Measurements from ENCODE around the gene WASHC4.

WASHC4 gene

DNA sequence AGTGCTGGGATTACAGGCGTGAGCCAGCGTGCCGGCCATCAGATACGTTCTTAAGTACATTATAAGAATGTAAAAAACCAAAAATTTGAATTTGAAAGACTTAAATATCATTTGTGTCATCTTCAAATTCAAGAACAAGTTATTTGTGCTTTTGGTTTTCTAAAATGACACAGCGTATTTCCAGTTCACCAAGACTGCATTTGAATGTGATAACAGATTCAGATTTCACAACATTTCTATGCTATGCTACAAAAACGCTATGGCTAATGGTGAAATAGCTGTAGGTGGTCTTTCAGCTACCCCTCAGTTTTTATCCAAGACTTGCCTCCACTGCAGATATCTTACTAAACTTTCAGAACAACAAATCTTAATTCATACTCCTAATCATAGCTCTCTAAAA, 81.8 kb downstream of the WASHC4 start:
- Histone ChIP-seq H3K4me3 (ENCODE audit: low read length) (no peak overlapping the region), H2AFZ (ENCODE audit: low read depth, low read length) (no peak overlapping the region), H3K4me1 (ENCODE audit: insufficient read depth, low read length) (no peaks in the 10 kb centered on the region), H3K9me3 (ENCODE audit: low read length) (peaks cover 14% of the 10 kb centered on the region), H3K27me3 (ENCODE audit: insufficient read depth, low read length) (no peaks in the 10 kb centered on the region), H3K36me3 (ENCODE audit: insufficient read depth, low read length) (peaks cover 78% of the 10 kb centered on the region)

DNA sequence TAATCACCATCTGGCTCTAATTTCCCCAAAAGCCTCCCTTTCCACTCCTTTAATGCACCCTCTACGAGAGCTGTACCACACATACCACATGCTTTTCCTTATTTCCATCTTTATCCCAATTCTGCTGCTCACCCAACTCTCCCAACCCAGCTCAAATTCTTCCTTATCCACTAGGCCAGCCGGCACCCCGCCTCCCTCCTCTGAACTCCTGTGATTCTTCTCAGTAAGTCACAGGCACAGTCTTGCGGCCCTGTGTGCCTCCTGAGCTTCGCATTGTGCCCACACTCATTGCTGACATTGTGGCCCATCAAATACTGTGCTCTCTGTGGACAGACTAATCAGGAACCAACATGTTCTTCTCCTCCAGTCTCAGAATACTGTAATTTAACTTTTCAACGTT, 83.0 kb downstream of the WASHC4 start:
- no peaks in the 10 kb centered on the region for H3K4me1 ChIP-seq (ENCODE audit: insufficient read depth, low read length)
- H3K4me3 ChIP-seq (ENCODE audit: low read length), result no peak overlapping the region
- H3K36me3 ChIP-seq (ENCODE audit: insufficient read depth, low read length), result peaks cover 73% of the 10 kb centered on the region
- no peaks in the 10 kb centered on the region for H3K27me3 ChIP-seq (ENCODE audit: insufficient read depth, low read length)
- H2AFZ ChIP-seq (ENCODE audit: low read depth, low read length), result no peak overlapping the region
- peaks cover 5% of the 10 kb centered on the region for H3K9me3 ChIP-seq (ENCODE audit: low read length)

DNA sequence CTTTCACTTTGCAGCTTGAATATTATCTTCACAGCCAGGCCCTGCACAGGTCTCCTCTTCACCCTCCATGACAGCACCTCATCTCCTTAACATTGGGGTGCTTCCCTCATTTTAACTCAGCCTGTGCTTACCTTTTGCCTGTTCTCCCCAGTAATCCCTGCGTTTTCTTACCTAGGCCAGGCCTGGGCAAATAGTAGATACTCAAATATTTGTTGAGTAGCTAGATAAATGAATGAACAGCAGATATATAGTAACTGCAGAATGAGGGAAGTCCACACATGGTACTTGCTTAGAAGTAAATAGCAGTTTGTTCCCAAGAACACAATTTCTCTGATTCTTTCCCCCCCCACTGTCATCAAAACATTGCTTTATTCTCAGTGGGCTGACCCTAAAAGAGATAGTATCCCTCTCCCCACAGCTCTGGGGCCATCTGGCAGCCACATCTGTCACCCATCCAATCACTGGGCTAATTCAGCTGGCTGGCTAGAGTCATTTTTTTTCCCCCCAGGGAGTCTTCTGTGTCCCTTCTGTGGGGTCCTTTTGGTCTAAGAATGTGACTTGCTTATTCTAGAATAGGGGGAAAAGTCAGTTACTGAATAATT, 85.2 kb downstream of the WASHC4 start:
- Histone ChIP-seq H3K36me3 (ENCODE audit: insufficient read depth, low read length) (peaks cover 68% of the 10 kb centered on the region), H3K4me1 (ENCODE audit: insufficient read depth, low read length) (no peaks in the 10 kb centered on the region), H2AFZ (ENCODE audit: low read depth, low read length) (no peak overlapping the region), H3K9me3 (ENCODE audit: low read length) (peaks cover 2% of the 10 kb centered on the region), H3K27me3 (ENCODE audit: insufficient read depth, low read length) (no peaks in the 10 kb centered on the region), H3K4me3 (ENCODE audit: low read length) (no peak overlapping the region)

DNA sequence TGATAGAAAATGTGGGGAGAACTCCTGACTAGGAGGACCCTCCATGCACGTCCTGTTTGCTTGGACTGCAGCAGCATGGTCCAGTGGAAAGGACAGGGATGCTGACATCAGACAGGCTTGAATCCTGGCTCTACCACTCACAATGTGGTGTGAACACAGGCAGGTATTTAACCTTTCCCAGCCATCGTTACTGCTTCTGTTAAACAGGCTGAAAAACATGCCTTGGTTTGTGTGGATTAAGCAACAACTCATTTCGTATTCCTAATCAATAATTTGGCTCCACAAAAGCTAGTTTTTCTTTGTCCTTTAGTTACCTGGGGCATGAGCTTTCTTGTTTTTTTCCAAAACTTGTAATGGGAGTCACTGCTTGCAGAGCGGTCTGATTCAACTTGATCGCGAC, 87.4 kb downstream of the WASHC4 start:
- Histone ChIP-seq H3K36me3 (ENCODE audit: insufficient read depth, low read length) (peaks cover 66% of the 10 kb centered on the region), H3K9me3 (ENCODE audit: low read length) (no peaks in the 10 kb centered on the region), H3K4me3 (ENCODE audit: low read length) (no peak overlapping the region), H2AFZ (ENCODE audit: low read depth, low read length) (no peak overlapping the region), H3K4me1 (ENCODE audit: insufficient read depth, low read length) (no peaks in the 10 kb centered on the region), H3K27me3 (ENCODE audit: insufficient read depth, low read length) (no peaks in the 10 kb centered on the region)

DNA sequence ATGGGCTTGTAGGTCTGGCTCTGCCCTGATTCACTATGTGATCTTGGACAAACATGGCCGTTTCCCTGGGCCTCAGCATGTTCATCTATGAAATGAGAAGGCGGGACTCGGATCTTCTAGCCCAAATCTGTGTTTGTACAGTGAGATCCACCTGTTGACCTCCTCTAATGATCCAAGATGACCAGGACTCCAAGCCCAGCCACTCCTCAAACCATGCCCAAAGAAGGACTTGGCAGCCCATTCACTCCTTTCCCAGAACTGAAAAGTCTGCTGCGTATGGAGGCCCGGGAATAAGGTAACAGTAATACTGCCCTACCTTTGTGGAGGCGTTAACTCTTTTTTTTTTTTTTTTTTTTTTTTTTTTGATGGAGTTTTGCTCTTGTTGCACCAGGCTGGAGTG, 88.6 kb downstream of the WASHC4 start:
- H3K36me3 ChIP-seq (ENCODE audit: insufficient read depth, low read length), result peaks cover 72% of the 10 kb centered on the region
- H3K27me3 ChIP-seq (ENCODE audit: insufficient read depth, low read length), result no peaks in the 10 kb centered on the region
- no peaks in the 10 kb centered on the region for H3K9me3 ChIP-seq (ENCODE audit: low read length)
- H3K4me1 ChIP-seq (ENCODE audit: insufficient read depth, low read length), result no peaks in the 10 kb centered on the region
- H2AFZ ChIP-seq (ENCODE audit: low read depth, low read length), result no peak overlapping the region
- no peak overlapping the region for H3K4me3 ChIP-seq (ENCODE audit: low read length)

DNA sequence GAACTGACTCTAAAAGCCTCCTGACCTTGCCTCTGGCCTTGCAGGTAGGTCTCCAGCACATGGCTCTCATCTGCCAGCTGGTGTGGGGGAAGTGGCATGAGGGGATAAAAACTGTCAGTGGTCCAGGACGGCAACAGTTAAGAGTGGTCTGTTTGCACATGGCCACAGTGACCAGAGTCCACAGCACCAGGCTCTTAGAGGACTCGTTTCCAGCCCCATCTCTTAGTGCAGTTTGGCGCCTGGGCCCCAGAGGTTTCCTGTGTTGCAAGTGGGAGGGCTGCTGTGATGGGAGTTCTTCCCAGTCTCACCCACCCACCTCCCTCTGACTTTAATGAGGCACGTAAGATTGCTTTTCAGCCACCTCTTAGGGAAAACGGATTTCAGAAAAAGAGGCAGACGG, 91.4 kb downstream of the WASHC4 start:
- H3K4me1 ChIP-seq (ENCODE audit: insufficient read depth, low read length), result no peaks in the 10 kb centered on the region

DNA sequence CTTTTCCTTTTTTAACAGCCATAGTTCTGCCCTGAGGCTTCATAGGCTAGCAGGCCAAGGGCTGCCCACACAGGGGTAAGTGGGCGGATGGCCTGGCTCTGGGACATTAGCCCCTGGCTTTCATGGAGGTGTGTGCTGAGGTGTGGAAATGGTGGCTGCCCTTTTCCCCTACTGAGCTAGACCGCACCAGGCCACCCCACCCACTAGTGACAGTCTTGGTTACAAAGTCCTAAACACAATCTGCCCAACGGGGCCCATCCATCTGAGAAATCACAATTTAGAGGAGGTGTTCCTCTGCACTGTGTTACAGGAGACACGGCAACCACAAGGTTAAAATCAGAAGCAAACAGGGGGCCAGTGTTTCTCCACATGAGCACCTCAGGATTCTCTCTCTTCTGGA, 92.9 kb downstream of the WASHC4 start:
- Histone ChIP-seq H2AFZ (ENCODE audit: low read depth, low read length) (no peak overlapping the region), H3K27me3 (ENCODE audit: insufficient read depth, low read length) (no peaks in the 10 kb centered on the region), H3K4me1 (ENCODE audit: insufficient read depth, low read length) (no peaks in the 10 kb centered on the region), H3K36me3 (ENCODE audit: insufficient read depth, low read length) (peaks cover 79% of the 10 kb centered on the region), H3K9me3 (ENCODE audit: low read length) (no peaks in the 10 kb centered on the region), H3K4me3 (ENCODE audit: low read length) (no peak overlapping the region)

More for the DNA sequence above, 91.4 kb downstream of the WASHC4 start:
- peaks cover 73% of the 10 kb centered on the region for H3K36me3 ChIP-seq (ENCODE audit: insufficient read depth, low read length)
- H3K4me3 ChIP-seq (ENCODE audit: low read length), result no peak overlapping the region
- H3K9me3 ChIP-seq (ENCODE audit: low read length), result no peaks in the 10 kb centered on the region
- no peak overlapping the region for H2AFZ ChIP-seq (ENCODE audit: low read depth, low read length)
- H3K27me3 ChIP-seq (ENCODE audit: insufficient read depth, low read length), result no peaks in the 10 kb centered on the region

DNA sequence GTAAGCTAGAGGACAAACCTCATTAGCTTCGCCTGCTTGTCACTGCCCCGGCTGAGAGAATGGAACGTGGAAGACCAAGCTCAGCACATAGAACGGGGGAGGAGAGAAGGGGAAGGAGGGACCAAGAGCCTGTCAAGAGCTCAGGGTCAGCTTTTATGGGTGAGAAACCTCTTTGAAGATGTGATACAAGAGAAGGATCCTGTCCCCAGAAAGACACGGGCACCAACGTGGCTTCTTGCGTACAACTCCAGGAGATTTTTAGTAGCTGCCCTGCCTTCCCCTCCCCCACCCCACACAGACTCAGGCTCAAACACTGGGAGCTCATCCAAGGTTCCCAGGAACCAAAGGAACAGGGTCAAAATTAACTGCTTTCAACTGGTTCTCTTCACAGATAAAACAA, 93.8 kb downstream of the WASHC4 start:
- no peak overlapping the region for H3K4me3 ChIP-seq (ENCODE audit: low read length)
- H3K36me3 ChIP-seq (ENCODE audit: insufficient read depth, low read length), result peaks cover 85% of the 10 kb centered on the region
- H3K4me1 ChIP-seq (ENCODE audit: insufficient read depth, low read length), result no peaks in the 10 kb centered on the region
- no peak overlapping the region for H2AFZ ChIP-seq (ENCODE audit: low read depth, low read length)
- no peaks in the 10 kb centered on the region for H3K27me3 ChIP-seq (ENCODE audit: insufficient read depth, low read length)
- no peaks in the 10 kb centered on the region for H3K9me3 ChIP-seq (ENCODE audit: low read length)

DNA sequence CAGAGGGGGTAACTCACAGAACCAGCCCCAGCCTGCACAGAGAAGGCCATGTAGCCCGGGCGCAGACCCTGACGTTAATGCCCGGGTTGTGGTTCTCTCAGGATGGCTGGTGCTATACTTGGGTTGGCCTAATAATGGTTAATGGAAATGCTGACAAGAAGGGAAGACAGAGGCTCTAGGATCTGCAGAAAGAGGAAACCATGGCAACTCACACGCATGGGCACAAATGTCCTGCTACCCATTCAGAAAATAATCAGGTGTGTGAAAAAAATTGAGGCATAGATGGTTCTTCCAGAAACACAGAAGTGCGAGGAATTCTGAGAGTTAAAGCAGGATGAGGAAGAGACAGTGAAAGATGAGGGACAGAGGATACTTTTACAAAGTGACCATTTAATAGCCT, 94.7 kb downstream of the WASHC4 start:
- no peak overlapping the region for H3K4me3 ChIP-seq (ENCODE audit: low read length)
- no peaks in the 10 kb centered on the region for H3K27me3 ChIP-seq (ENCODE audit: insufficient read depth, low read length)

DNA sequence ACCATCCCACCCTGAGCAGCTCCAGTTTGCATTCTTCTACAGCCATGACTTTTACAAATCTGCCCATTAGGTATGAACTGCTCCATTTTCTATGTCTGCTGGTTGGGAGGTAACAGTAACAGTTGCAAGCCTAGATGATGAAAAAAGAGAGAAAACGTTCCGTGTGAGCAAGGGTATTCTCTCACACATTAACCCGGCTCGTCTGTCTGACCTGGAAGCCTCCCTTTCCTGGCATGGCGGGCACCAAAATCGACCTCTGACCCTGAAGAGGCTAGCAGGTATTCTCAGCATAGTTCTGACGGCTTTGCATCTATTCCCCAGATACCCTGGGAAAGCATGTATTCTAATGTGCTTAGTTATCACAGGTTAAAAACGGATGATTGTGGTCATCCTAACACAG, 96.6 kb downstream of the WASHC4 start:
- H3K4me3 ChIP-seq (ENCODE audit: low read length), result no peak overlapping the region
- no peaks in the 10 kb centered on the region for H3K27me3 ChIP-seq (ENCODE audit: insufficient read depth, low read length)
- H2AFZ ChIP-seq (ENCODE audit: low read depth, low read length), result no peak overlapping the region
- H3K4me1 ChIP-seq (ENCODE audit: insufficient read depth, low read length), result no peaks in the 10 kb centered on the region
- H3K9me3 ChIP-seq (ENCODE audit: low read length), result no peaks in the 10 kb centered on the region
- H3K36me3 ChIP-seq (ENCODE audit: insufficient read depth, low read length), result peaks cover 87% of the 10 kb centered on the region

More for the DNA sequence above, 94.7 kb downstream of the WASHC4 start:
- H3K36me3 ChIP-seq (ENCODE audit: insufficient read depth, low read length), result peaks cover 88% of the 10 kb centered on the region
- H2AFZ ChIP-seq (ENCODE audit: low read depth, low read length), result no peak overlapping the region
- no peaks in the 10 kb centered on the region for H3K9me3 ChIP-seq (ENCODE audit: low read length)
- no peaks in the 10 kb centered on the region for H3K4me1 ChIP-seq (ENCODE audit: insufficient read depth, low read length)

DNA sequence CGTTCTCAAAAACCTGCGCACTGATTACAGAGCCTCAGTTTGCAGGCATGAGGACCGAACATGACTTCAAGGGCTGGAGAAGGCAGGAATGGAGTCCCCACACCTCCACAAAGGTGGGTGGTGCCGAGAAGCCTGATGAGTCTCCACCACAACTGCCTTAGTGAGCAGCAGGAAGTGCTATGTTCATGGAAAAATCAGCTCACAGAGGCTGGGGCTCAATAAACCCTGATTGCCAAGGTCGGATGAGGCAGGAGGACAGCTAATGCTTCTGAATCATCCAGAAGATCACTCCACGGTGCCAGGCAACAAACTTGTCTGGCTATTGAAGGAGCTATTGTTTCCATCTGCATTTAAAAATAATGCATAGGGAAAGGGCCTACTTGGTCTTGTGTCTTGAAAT, 97.4 kb downstream of the WASHC4 start:
- no peaks in the 10 kb centered on the region for H3K9me3 ChIP-seq (ENCODE audit: low read length)
- H3K36me3 ChIP-seq (ENCODE audit: insufficient read depth, low read length), result peaks cover 85% of the 10 kb centered on the region
- H3K4me1 ChIP-seq (ENCODE audit: insufficient read depth, low read length), result no peaks in the 10 kb centered on the region
- no peaks in the 10 kb centered on the region for H3K27me3 ChIP-seq (ENCODE audit: insufficient read depth, low read length)
- no peak overlapping the region for H3K4me3 ChIP-seq (ENCODE audit: low read length)
- no peak overlapping the region for H2AFZ ChIP-seq (ENCODE audit: low read depth, low read length)

DNA sequence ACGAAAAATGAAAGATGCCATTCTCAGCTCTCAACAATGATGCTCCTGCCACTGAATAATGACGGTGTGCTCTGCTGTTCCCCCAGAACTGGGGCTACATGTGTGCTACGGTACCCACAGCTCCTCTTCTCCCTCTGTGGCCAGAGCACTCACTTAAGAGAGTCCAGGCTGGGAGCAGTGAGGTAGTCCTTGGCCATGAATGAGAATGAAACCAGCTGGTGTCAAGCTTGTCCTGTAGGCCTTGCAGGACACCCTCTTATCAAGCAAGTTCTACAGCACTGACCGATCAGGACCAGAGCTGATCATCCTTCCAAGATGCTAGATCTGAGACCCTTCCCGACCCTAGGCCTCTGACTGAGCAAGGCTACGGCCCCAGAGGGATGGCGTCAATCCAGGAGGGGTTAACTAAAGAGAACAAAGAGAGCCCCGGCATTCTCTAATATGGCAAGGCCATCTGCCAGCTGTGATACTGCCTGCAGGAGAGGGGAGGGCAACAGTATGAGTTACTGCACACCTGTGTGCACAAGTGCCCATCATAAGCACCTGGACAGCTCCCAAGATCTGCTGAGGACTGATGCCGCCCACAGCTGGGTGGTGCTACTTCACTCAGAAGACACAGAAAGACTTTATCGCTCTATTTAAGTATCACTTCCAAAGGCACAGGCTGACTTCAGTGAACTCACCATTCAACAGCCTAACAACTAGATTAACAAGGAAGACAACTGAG, 98.0 kb downstream of the WASHC4 start:
- Histone ChIP-seq H3K36me3 (ENCODE audit: insufficient read depth, low read length) (peaks cover 84% of the 10 kb centered on the region), H3K4me3 (ENCODE audit: low read length) (no peak overlapping the region), H3K27me3 (ENCODE audit: insufficient read depth, low read length) (no peaks in the 10 kb centered on the region), H2AFZ (ENCODE audit: low read depth, low read length) (no peak overlapping the region), H3K4me1 (ENCODE audit: insufficient read depth, low read length) (no peaks in the 10 kb centered on the region), H3K9me3 (ENCODE audit: low read length) (no peaks in the 10 kb centered on the region)

DNA sequence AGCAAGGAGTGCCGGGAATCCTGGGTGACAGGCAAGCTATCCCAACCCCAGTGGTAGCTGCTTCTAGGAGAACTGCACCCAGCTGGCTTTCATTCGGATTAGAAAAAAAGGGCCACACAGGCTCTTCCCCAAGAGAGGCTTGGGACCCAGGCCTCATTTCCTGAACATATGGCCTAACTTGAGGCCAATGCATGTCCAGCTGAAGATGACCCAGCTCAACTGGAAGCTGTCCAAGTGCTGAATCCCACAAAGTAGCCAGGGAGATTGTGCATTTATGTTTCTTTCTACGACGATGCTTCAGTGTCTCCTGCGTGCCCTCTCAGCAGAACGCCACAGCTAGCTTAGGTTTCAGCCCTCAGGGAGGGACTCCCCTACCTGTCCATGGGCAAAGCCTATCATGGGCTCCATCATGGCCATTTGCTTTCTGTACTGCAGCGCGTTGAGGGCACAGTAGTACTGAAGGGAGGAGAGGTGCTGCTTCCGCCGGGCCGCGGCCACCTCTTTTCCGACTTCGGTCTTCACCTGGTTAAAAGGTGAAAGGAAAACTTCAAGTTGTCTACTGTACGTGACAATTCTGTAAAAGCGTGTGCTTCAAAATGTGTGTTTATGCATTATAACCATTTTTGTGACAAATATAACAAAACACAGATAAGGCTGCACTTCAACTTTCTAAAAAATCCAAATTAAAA, 99.3 kb downstream of the WASHC4 start:
- Histone ChIP-seq H3K27me3 (ENCODE audit: insufficient read depth, low read length) (no peaks in the 10 kb centered on the region), H3K4me3 (ENCODE audit: low read length) (no peak overlapping the region), H3K4me1 (ENCODE audit: insufficient read depth, low read length) (no peaks in the 10 kb centered on the region), H3K9me3 (ENCODE audit: low read length) (no peaks in the 10 kb centered on the region), H2AFZ (ENCODE audit: low read depth, low read length) (no peak overlapping the region), H3K36me3 (ENCODE audit: insufficient read depth, low read length) (peaks cover 87% of the 10 kb centered on the region)

Data from neuron (in vitro differentiated cells).